Measurements from ENCODE around the gene SKI. TPM values are rescaled to one million over a fixed set of nuclear protein-coding genes. Genes with fewer than 3 reads are reported as not detected.

The SKI gene
- total RNA-seq, 1 experiment from 2014 or later, result 53.7 TPM

- intact Hi-C loops (cut with micrococcal nuclease), result no loop called here
- H3K36me3 Mint-ChIP-seq (ENCODE audit: insufficient read depth, unreplicated experiment), result peaks cover 17% of the 10 kb centered on the region
- H3K4me3 Mint-ChIP-seq (ENCODE audit: unreplicated experiment), result no peak overlapping the region
- ChIA-PET CTCF (interaction anchor here (0.7 to 1.5 kb wide), 3 partner anchors 118 to 754 kb away, joined by 3 to 5 read pairs (median 3); partner anchors contain the start of gene FAAP20), POLR2A (interaction anchor here (1.0 kb wide), 1 partner anchor 82 kb away, joined by 5 read pairs; no protein-coding TSS in a partner anchor)
- H3K27me3 Mint-ChIP-seq (ENCODE audit: insufficient read depth, unreplicated experiment), result no peaks in the 10 kb centered on the region
- no peak for DNase-seq (ENCODE audit: unreplicated experiment)
- no peak overlapping the region for H3K27ac Mint-ChIP-seq (ENCODE audit: low read depth, unreplicated experiment)
- H3K4me1 Mint-ChIP-seq (ENCODE audit: insufficient read depth, unreplicated experiment), result no peaks in the 10 kb centered on the region
- BruUV-seq (replicated peaks), result no TSS peak
- no peak for TF ChIP-seq CTCF (IDR thresholded peaks at IDR 0.05; ENCODE audit: unreplicated experiment)
- no peaks in the 10 kb centered on the region for H3K9me3 Mint-ChIP-seq (ENCODE audit: unreplicated experiment)
Measured at GRCh38 chr1:2312515-2313301, 84.6 kb downstream of the SKI start.

GRCh38 chr1:2313651-2314261 lies 85.6 kb downstream of the SKI start:
- H3K27ac Mint-ChIP-seq (ENCODE audit: low read depth, unreplicated experiment), result no peak overlapping the region
- no peaks in the 10 kb centered on the region for H3K27me3 Mint-ChIP-seq (ENCODE audit: insufficient read depth, unreplicated experiment)
- intact Hi-C loops (cut with micrococcal nuclease), result loop anchor here (2.0 kb wide), 1 partner anchor 83 kb away; no protein-coding TSS in a partner anchor
- POLR2A ChIA-PET, result no interaction called here
- no peak for DNase-seq (ENCODE audit: unreplicated experiment)
- H3K4me3 Mint-ChIP-seq (ENCODE audit: unreplicated experiment), result no peak overlapping the region
- CTCF ChIA-PET, result interaction anchor here (0.7 to 0.9 kb wide), 3 partner anchors 28 to 753 kb away, joined by 3 to 4 read pairs (median 3); partner anchors contain the start of gene FAAP20
- no peaks in the 10 kb centered on the region for H3K4me1 Mint-ChIP-seq (ENCODE audit: insufficient read depth, unreplicated experiment)
- TF ChIP-seq CTCF (IDR thresholded peaks at IDR 0.05; ENCODE audit: unreplicated experiment), result no peak
- BruUV-seq (replicated peaks), result no TSS peak
- H3K36me3 Mint-ChIP-seq (ENCODE audit: insufficient read depth, unreplicated experiment), result peaks cover 7% of the 10 kb centered on the region
- no peaks in the 10 kb centered on the region for H3K9me3 Mint-ChIP-seq (ENCODE audit: unreplicated experiment)

- DNase-seq (ENCODE audit: unreplicated experiment), result peak; percentile 31
- Mint-ChIP-seq H3K36me3 (ENCODE audit: insufficient read depth, unreplicated experiment) (peaks cover 7% of the 10 kb centered on the region), H3K9me3 (ENCODE audit: unreplicated experiment) (no peaks in the 10 kb centered on the region), H3K27ac (ENCODE audit: low read depth, unreplicated experiment) (no peak overlapping the region), H3K27me3 (ENCODE audit: insufficient read depth, unreplicated experiment) (no peaks in the 10 kb centered on the region), H3K4me3 (ENCODE audit: unreplicated experiment) (no peak overlapping the region), H3K4me1 (ENCODE audit: insufficient read depth, unreplicated experiment) (no peaks in the 10 kb centered on the region)
- ChIA-PET POLR2A (no interaction called here), CTCF (interaction anchor here (0.6 to 0.9 kb wide), 4 partner anchors 24 to 908 kb away, joined by 3 to 5 read pairs (median 4); partner anchors contain the start of gene FAAP20)
- no TSS peak for BruUV-seq (replicated peaks)
- no peak for TF ChIP-seq CTCF (IDR thresholded peaks at IDR 0.05; ENCODE audit: unreplicated experiment)
- intact Hi-C loops (cut with micrococcal nuclease), result loop anchor here (2.0 kb wide), 1 partner anchor 84 kb away; no protein-coding TSS in a partner anchor
Measured at GRCh38 chr1:2314273-2314802, 86.2 kb downstream of the SKI start.

Measured in MCF 10A (cell line).